GM19468 (cell line): ENCODE measurements around the gene QTRT2.

Experiments used
- ATAC-seq: cut with Tn5 transposase; IDR thresholded peaks from one replicate; pipeline ENCODE4 v1.9.1; 2021; ENCODE audit warnings: mild to moderate bottlenecking, moderate library complexity, moderate number of reproducible peaks; ENCODE audit not compliant: unreplicated experiment; ENCODE audit errors: extremely low read depth

The QTRT2 gene

GRCh38 chr3:114119776-114120175, 63.2 kb downstream of the QTRT2 start:
- ATAC-seq: no peak

- no peak for ATAC-seq
These were observed 63.7 kb downstream of the QTRT2 start for GRCh38 chr3:114120211-114120610.

GRCh38 chr3:114122027-114122709, 65.6 kb downstream of the QTRT2 start:
- no peak for ATAC-seq

GRCh38 chr3:114126461-114126860, 69.9 kb downstream of the QTRT2 start:
- no peak for ATAC-seq

- no peak for ATAC-seq
These were observed 71.0 kb downstream of the QTRT2 start for GRCh38 chr3:114127517-114127916.

- ATAC-seq: no peak
These were observed 71.7 kb downstream of the QTRT2 start for GRCh38 chr3:114128231-114128630.

GRCh38 chr3:114128826-114129225, 72.3 kb downstream of the QTRT2 start:
- ATAC-seq: no peak

GRCh38 chr3:114132500-114132899, 76.0 kb downstream of the QTRT2 start:
- ATAC-seq: no peak

GRCh38 chr3:114133947-114134346, 77.4 kb downstream of the QTRT2 start:
- ATAC-seq: no peak
